GM18907 (cell line): Measurements from ENCODE around the gene PPP2CA.
"Not testable (repeated sequence)": the region's sequence is repeated elsewhere in the genome, so short reads cannot be mapped to it uniquely, and the experiment has no call there.

Experiments used
- ATAC-seq: cut with Tn5 transposase; IDR thresholded peaks from one replicate; pipeline ENCODE4 v1.9.1; 2021; ENCODE audit warnings: mild to moderate bottlenecking, moderate library complexity; ENCODE audit not compliant: unreplicated experiment

PPP2CA gene

DNA sequence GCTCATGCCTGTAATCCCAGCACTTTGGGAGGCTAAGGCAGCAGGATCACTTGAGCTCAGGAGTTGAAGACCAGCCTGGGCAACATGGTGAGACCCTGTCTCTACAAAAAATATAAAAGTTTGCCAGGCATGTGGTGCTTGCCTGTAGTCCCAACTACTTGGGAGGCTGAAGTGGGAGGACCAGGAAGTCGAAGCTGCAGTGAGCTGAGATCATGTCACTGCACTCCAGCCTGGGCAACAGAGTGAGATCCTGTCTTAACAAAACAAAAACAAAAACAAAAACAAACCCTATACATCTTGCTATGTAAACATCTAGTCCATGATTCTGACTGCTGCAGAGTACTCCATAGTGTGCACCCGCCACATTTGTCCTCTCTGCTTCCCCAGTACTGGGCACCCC lies 19.8 kb upstream of the PPP2CA start:
- ATAC-seq = no peak

- ATAC-seq = no peak
Observed at GRCh38 chr5:134245101-134245604, 19.3 kb upstream of the PPP2CA start.

DNA sequence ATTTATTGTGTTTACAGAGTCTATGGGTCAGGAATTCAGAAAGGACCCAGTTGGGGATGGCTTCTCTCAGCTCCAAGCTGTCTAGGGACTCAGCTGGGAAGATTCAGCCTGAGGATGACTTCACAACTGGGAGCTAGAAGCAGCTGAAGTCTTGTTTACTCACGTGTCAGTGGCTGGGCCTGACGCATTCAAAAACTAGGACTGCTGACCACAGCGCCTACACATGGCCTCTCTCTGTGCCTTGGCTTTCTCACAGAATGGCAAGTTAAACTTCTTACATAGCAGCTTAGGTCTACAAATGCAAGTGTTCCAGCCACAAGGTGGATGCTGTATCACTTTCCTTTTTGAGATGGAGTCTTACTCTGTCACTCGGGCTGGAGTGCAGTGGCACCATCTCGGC lies 16.3 kb upstream of the PPP2CA start:
- no peak for ATAC-seq

DNA sequence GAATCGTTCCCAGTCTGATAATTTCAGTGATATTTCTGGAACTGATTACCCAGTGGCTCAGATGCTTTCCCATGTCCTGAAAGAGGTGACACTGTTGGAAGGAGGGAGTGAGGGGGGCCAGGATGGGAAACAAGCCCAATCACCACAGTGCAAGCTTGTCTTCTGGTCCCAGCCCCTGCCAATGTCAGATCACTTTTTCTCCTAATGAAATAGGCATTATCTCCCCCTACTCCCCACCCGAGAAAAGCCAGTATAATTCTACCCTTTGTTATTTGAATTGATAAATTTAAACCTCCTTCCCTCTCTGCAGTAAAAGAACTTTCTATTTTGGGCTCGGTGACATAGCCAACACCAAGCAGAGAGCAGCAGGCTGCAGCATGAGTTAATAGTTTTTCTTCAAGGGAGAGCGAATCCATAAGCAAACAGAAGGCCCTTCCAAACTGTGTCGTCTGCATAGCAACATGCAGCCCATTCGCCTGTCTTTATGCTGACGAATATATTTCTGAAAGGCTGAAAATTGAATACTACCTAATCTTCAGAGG lies 14.6 kb upstream of the PPP2CA start:
- no peak for ATAC-seq

DNA sequence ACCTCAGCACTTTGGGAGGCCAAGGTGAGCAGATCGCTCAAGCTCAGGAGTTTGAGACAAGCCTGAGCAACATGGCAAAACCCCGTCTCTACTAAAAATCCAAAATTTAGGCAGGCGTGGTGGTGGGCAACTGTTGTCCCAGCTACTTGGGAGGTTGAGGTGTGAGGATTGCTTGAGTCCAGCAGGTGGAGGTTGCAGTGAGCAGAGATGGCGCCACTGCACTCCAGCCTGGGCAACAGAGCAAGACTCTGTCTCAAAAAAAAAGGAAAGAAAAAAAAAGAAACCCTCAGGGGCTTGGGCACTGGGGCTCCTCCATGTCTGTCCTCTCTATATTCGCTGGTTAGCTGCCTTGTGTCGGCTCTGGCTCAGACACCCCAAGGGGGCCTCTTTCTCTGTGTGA lies 10.9 kb upstream of the PPP2CA start:
- no peak for ATAC-seq

DNA sequence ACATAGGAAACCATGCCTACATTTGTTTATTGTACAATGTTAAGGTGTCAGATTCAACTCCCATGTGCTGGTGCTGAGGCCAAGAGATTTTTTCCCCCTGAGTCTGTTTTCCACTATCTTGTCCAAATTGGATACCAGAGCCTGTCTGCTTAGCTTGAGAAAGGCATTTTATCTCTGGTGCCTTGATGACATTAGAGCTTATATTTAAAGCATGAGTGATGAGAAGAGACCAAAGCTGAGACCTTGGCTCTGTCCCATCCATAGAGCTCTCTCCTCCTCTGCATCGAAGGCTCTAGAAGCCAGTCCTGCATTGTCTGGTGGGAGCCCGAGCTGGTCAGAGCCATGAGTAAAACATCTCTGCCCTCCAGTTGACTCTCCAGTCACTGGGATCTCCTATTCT lies 10.4 kb upstream of the PPP2CA start:
- ATAC-seq = no peak

DNA sequence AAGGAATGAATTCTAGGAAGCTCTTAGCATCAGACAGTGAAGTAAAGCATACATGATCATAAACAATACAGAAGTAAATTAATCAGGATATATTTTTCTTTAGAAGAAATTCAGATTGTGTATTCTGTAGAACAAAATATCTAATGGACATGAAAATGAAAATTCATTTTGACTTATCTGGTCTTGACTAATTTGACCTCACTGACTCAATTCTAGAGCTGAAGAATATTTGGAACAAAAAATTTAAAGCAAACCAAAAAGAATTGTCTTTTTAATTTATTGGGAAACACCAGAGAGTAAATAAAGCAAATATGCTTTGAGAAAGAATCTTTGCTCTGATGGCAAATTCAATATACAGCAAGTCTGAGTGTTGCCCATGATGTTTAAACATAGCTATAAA lies 2.8 kb upstream of the PPP2CA start:
- no peak for ATAC-seq

- no peak for ATAC-seq
Observed at GRCh38 chr5:134227776-134228175, 1.9 kb upstream of the PPP2CA start.

GRCh38 chr5:134227259-134227658 lies 1.4 kb upstream of the PPP2CA start:
- no peak for ATAC-seq

GRCh38 chr5:134226441-134227192 lies 744 bp upstream of the PPP2CA start:
- peak; percentile 38 for ATAC-seq

DNA sequence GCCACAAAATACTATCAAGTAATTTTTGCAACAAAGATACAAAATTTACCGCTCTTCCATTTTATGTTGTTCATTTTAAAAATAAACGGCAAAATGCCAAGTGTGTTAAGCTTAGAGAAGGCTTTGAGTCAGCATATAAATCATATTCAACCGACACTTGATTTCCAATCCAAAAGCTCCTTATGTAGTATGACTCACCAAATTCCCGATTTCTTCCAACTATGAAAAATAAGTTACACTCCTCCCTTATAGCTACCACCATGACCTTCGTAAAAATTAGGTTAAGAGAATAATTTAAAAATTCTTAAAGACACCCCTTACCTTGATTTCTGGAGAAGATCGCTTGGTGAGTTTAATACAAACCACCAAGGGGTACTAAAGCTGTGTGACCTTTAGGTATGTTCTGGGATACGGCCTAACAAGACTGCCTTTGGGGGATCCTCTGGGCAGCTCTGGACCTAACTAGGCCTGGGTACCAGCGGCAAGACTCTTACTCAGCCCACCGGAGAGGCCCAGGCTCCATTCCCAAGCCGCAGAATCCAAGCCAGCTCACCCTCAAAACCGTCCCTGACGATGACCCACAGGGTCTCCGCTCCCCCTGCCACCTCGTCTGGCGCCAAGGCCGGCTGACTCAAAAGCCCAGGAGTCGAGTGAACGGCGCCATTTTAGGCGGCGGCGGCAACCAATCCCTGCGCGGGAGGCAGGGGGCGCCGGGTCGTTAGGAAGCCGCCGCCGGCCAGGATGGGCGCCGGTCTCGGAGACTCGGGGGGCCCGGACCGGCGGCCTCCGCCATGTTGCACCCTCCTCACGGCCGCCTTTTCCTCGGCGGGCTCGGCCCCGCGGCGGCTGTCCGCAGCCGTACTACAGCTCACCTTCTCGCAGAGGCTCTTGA lies 739 bp downstream of the PPP2CA start:
- ATAC-seq = peak; percentile 43

- no peak for ATAC-seq
Observed at GRCh38 chr5:134223406-134224248, 2.2 kb downstream of the PPP2CA start.

GRCh38 chr5:134221690-134222089 lies 4.2 kb downstream of the PPP2CA start:
- ATAC-seq = not testable (repeated sequence)

GRCh38 chr5:134215757-134216156 lies 10.1 kb downstream of the PPP2CA start:
- no peak for ATAC-seq

DNA sequence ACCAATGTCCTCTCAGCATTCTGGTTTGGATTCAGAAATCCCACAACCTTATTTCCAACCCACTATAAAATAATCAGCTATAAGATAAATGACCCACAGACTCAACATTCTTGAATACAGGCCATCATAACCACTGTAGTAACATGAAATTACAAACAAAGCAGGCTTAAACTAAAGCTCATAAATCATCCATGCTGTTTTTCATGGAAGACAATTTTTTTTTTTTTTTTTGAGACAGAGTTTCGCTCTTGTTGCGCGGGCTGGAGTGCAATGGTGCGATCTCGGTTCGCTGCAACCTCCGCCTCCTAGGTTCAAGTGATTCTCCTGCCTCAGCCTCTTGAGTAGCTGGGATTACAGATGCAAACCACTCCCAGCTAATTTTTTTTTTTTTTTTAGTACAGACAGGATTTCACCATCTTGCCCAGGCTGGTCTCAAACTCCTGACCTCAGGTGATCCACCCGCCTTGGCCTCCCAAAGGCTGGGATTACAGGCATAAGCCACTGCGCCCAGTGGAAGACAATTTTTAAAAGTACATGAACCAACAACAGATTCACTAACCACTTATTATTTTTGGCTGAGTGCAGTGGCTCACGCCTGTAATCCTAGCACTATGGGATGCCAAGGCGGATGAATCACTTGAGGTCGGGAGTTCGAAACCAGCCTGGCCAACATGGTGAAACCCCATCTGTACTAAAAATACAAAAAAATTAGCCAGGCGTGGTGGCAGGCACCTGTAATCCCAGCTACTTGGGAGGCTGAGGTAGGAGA lies 14.4 kb downstream of the PPP2CA start:
- not testable (repeated sequence) for ATAC-seq

- ATAC-seq = no peak
Observed at GRCh38 chr5:134209477-134210245, 16.2 kb downstream of the PPP2CA start.

- ATAC-seq = no peak
Observed at GRCh38 chr5:134207696-134208095, 18.2 kb downstream of the PPP2CA start.

GRCh38 chr5:134206627-134207160 lies 19.2 kb downstream of the PPP2CA start:
- no peak for ATAC-seq

DNA sequence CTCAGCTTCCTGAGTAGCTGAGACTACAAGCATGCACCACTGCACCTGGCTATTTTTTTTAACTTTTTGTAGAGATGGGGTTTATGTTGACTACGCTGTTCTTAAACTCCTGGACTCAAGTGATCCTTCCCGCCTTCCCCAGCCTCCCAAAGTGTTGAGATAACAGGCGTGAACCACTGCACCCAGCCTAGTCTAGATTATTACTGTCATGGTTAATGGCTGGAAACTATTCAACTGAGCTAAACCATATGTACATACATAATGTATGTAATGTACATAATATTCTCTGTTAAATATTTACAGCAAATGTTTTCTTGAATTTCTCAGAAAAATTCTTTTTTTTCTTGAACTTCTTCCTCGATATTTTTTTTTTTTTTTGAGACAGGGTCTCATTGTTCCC lies 21.3 kb downstream of the PPP2CA start:
- ATAC-seq = no peak
